GM19035 (cell line): Measurements from ENCODE around the gene ADCY2.
"Not testable (repeated sequence)": the region's sequence is repeated elsewhere in the genome, so short reads cannot be mapped to it uniquely, and the experiment has no call there.

Experiments used
- ATAC-seq: cut with Tn5 transposase; IDR thresholded peaks from one replicate; pipeline ENCODE4 v1.9.1; 2021; ENCODE audit not compliant: unreplicated experiment

ADCY2 gene

GRCh38 chr5:7395432-7395946, 449 bp upstream of the ADCY2 start:
- ATAC-seq = no peak

DNA sequence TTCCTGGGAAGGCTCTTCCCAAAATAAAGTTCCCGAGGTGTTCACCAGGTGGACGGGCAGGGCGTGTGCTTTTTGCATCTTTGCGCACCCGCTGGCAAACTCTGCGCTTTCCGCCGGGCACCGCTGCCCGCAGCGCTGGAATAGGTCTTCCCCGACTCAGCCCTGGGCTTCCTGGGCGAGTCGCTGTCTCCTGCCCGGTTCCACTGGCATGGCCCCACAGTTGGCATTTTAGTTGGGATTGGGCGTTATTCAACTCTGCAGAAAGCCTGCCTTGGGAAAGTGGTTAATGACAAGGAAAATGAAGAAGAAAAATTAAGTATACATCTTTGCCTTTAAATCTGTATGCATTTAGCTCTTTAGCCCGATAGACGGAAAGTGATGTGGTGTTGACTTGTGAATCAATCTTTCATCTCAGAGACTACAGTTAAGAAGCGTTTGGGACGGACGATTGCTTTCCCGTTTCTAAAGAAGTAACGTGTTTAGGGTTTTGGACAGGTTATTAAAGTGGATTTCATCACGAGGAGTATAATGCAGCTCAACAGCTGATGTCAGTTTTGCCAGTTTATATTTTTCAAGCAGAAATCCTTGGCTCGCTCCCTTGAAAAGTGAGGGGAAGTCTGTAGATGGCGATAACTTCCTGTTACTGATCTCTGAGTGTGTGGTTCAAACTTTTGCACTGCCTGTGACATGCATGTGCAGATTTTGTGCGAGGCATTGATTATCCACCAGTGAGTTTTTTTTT, 946 bp downstream of the ADCY2 start:
- no peak for ATAC-seq

GRCh38 chr5:7397937-7398336, 2.0 kb downstream of the ADCY2 start:
- ATAC-seq = no peak

DNA sequence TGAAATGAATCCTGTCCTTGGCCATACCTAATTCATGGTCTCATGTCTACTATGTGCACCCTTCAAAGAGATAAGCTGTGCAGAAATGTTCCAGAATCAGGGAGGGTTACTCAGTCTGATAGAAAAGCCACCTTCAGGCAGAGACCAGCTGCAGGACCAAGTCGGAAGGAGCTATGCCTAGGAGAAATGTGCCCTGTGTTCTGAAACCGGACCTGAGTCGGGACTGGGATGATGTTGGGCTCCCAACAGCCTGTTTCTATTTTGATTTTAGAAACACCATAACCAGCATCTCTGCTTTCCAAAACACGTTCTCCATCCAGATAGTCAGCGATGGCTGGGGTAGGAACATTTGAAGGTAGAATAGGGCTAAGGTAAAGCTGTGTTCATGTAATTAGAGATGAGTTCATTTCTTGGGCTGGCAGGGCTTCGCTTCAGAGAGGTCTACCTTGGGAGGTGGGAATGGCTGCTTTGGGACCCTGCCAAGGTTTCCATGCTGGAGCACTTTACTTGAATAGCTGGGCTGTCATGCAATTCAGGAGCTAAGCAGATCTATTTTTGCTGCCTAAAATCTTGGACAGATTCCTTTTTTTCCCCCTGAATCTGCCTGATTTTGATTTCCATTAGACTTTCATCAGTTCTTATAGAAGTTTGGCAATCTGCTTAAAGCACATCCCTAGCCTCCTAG, 2.8 kb downstream of the ADCY2 start:
- no peak for ATAC-seq

- ATAC-seq = no peak
These were observed 9.3 kb downstream of the ADCY2 start for GRCh38 chr5:7405277-7405676.

DNA sequence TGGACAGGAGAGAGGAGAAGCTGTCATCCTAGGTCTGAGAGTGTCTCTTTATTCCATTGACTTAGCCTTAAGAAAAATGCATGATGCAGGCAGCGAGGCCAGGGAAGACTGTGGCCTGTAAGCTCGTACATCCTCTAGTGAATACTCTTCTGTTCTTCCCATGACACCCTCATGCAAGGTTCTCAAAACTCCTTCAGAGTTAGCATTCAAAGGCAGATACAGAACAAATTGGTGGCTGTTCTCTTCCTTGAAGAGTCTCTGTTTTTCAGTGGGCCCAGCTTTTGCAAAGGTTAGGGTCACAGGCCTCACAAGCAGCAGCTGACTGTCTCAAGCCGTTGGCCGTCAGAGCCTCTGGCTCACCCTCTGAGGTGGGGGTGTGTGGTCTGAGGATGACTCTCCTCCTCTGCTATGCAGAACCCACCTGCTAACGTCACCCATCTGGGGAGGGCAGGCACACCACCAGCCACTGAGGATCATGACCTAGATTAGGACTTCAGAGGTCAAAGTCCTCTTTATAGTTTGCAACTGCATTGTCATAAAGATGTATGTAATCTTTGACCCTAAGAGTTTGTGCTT, 15.1 kb downstream of the ADCY2 start:
- ATAC-seq = no peak

GRCh38 chr5:7412409-7412808, 16.5 kb downstream of the ADCY2 start:
- ATAC-seq = no peak

DNA sequence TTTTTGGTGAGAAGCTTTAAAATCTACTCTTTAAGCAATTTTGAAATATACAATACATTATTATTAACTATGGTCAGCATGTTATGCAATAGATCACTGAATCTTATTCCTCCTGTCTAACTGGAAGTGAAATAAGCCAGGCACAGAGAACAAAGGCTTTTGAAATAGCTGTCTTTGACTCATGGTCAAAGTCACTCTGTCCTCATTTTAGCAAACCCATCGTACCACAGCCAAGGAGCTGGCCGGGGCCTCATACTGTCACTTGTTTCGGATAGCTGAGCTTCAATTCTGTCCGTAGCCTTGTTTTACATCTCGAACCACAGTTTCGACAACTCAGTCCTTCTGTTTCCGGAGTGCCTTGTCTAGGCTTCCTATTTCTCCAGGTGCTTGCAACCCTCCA, 19.2 kb downstream of the ADCY2 start:
- no peak for ATAC-seq

GRCh38 chr5:7415587-7416535, 19.9 kb downstream of the ADCY2 start:
- no peak for ATAC-seq

DNA sequence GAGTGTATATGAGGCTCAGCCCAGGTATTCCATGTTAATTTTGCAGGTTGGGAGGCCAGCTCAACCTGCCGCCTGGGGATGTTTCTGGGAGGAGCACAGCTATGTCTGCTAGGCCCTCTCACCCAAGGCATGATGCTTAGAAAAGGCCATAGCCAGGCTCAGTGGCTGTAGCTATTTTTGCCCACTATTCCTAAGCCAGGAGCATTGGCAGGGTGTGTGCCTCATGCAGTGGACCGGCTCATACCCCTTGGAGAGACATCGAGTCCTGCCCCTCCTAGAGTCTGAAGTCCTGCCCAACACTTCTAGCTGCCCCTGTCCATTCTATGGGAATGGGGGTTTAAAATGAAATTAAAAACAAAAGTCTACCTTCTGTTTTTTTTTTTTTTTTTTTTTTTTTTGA, 22.3 kb downstream of the ADCY2 start:
- no peak for ATAC-seq

DNA sequence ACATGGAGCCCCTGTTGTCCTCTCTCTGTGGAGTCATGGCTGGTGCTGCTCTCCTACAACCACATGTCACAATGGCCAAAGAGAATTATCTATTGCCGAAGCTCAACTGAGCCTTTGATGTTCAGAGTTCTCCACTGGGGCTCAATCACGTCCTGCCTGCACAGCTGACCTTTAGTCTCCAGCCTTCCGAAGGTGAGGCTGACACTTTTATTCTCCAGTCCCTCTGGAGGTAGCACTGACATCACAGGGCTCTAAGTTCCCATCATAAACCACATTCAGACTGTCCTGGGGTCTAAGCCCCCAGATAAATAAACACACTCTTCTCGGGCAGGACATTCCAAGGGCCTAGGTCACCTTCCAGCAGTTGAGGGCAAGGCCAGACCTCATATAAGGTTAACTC, 23.4 kb downstream of the ADCY2 start:
- ATAC-seq = no peak

DNA sequence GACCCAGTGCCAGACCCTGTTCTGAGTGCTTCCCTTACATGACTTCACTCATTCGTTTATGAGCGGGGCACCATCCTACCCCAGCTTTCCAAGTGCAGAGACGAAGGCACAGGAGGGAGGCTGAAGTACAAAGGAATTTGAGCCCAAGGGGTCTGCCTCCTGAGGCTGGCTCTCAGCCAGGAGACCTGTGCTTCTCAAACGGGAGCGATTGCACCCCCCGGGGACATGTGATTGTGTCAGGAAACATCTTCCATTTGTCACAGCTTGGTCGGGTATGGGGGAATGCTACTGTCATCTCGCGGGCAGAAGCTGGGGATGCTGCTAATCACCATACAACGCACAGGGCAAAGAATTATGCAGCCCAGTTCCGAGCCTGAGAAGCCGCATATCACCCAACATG, 23.9 kb downstream of the ADCY2 start:
- no peak for ATAC-seq

DNA sequence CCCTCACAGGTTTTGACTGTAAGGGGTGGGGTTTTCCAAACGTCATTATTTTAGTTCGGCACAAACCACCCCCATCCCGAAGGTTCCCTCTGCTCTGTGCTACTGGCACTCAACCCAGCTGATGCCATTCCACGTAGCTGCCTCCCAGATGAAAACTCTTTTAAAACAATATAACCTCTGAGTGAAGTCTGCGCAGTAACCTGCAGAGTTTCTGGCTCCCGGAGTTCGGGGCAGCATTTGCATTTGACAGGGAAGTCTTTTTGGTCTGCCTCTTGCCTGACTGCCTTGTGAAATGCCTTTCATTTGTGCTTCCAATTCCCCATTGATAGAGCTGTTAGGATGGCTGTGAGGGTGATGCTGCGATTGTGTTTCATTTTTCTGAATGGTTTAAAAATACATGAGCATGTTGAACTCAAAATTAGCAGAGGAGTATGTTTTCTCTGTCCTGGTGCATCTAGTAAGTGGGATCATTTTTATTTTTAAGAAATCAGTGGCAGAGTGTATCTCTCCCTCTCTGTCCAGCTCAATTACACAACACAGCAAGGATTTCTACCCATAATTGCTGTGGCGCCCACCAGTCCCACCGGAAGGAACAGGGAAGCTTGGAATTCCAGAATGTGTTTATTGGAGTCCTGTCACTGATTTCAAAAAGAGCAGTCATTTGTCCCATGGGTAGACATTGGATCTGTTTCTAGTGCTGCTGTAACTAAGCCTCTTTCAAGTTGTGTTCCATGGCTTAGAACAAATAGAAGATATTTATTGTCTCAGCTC, 24.8 kb downstream of the ADCY2 start:
- no peak for ATAC-seq

GRCh38 chr5:7422316-7423106, 26.6 kb downstream of the ADCY2 start:
- no peak for ATAC-seq

DNA sequence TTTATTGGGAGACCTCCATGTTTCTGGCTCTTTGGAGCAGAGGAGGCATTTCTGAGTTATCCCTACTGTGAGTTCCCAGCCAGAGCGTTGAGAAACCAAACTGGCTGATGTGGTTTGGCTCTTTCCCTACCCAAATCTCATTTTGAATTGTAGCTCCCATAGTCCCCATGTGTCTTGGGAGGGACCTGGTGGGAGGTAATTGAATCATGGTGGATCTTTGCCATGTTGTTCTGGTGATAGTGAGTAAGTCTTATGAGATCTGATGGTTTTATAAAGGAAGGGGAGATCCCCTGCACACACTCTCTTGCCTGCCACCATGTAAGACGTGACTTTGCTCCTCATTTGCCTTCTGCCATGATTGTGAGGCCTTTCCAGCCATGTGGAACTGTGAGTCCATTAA, 27.3 kb downstream of the ADCY2 start:
- ATAC-seq = not testable (repeated sequence)

GRCh38 chr5:7425830-7426229, 29.9 kb downstream of the ADCY2 start:
- ATAC-seq = no peak

- ATAC-seq = no peak
These were observed 30.3 kb downstream of the ADCY2 start for GRCh38 chr5:7426284-7426683.

GRCh38 chr5:7434914-7435313, 39.0 kb downstream of the ADCY2 start:
- ATAC-seq = no peak

DNA sequence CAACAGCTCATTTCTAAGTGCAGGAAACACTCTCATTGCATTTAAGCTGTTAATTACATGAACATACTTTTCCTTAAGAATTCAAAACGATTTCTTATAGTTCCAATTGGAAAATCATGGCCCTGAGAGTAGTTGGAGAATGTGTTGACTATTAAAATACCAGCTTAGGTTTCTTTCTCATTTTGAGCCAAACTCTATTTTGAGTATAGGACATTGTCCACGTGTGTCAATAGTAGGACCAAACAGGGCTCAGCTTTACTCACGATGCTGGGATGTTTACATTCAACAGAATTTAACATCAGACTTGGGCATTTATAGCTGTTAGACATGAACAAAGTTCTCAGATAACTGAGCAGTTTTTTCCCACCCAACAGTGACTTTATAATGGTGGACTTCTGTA, 39.6 kb downstream of the ADCY2 start:
- no peak for ATAC-seq

- ATAC-seq = no peak
These were observed 40.6 kb downstream of the ADCY2 start for GRCh38 chr5:7436521-7436920.
